NCI-H2196 treated with DMSO at 0.1 percent for 48 hours (cell line): ENCODE measurements around the gene SNX18.

Experiments
- DNase-seq: peaks from one replicate; lab custom pipeline; 2025; ENCODE audit not compliant: unreplicated experiment; lab: John Stamatoyannopoulos, UW

Gene SNX18

DNA sequence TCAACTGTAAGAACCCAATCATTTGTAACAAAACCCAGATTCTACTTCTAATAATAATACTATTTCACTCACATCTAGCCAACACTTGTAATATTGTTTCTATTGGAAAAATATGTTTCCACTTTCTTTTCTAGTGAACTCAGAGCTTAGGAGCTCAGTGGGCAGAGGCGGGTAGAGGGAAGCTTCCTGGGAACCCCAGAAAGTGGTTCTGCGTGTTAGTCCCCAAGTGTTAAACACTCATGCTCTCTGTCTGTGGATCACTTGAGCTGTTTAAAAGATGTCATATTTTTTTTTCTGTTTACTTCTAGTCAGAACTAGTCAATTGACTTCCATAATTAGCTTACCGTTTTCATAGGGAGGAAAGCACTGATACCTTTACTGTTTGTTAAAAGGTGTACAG lies 20.6 kb downstream of the SNX18 start:
- no peak for DNase-seq

GRCh38 chr5:54539001-54539400 lies 21.4 kb downstream of the SNX18 start:
- DNase-seq = no peak

GRCh38 chr5:54540286-54540685 lies 22.7 kb downstream of the SNX18 start:
- DNase-seq = no peak

GRCh38 chr5:54541823-54542783 lies 24.5 kb downstream of the SNX18 start:
- no peak for DNase-seq

DNA sequence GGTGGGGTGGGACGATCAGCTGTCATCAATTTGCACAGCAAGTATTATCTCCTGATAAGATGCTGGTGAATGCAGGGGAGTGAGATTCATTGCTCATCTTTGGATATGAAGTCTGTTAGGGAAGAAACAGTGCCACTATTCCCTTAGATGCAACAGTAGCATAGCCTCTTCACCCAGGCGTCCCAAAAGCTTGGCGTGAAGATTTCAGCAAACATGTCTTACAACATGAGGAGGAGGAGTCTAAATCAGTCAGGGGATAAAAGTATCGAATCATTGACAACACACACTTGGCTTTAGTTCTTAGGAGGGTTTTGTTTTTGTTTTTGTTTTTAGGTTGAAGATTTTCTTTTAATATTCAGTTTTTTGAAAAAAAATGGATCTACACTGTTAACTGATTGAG lies 26.5 kb downstream of the SNX18 start:
- no peak for DNase-seq

- DNase-seq = no peak
Measured at GRCh38 chr5:54545796-54546195, 28.2 kb downstream of the SNX18 start.

DNA sequence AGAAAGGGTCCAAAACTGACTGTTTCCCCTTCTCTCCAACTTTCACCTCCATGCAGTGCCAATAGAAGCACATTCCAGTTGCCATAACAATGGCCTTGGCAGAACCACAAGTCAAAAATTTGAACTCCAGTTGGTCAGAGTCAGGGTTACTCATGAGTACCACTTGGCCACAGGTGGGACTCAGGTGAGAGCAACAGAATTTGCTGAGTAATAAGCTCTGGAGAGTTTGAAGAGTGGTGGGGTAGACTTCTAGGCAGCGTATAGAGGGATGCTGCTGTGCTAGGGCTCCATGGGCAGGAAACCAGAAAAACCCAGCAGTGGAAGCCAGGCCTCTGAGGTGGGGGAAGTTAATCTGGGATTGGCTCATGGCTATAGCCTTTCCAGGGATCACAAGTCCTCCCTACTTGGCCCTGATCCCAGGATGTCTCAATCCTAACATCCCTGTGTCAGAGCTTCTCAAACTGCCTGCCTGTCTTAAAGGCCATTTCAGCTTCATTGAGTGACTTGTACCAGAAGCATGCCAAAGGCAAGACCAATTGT lies 30.2 kb downstream of the SNX18 start:
- no peak for DNase-seq

DNA sequence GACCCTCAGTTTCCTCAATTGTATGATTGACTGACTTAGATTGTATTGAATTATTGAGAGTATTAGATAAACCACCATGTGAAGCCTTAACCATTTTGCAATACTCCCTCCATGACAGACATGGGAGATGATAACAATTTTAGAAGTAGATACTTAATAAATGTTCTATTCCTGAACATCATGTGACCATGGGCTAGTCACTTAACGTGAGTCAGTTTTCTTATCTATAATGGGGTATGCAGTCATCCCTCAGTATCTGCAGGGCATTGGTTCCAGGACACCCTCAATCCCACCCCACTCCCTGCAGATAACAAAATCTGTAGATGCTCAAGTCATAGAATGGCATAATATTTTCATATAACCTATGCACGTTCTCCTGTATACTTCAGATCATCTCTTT lies 31.0 kb downstream of the SNX18 start:
- DNase-seq = no peak

GRCh38 chr5:54551292-54551691 lies 33.7 kb downstream of the SNX18 start:
- DNase-seq = no peak

DNA sequence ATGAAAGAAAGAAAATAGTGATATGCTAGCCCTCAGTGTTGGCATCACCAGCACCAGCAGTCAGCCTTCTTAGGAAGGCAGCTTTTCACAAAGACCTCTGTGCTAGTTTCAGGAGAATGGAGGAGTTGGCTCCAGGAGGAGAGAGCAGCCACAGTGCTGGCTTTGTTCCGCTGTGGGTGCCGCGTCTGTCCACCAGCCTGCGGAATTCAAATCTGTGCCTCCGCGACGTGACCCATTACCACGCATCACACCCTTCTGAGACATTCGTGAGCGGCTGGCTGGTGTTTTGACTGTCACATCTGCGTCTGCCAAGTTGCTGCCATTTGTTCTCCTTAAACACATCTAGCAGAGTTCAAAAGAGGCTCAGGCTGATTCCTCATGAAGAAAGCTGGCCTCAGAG lies 34.4 kb downstream of the SNX18 start:
- no peak for DNase-seq

DNA sequence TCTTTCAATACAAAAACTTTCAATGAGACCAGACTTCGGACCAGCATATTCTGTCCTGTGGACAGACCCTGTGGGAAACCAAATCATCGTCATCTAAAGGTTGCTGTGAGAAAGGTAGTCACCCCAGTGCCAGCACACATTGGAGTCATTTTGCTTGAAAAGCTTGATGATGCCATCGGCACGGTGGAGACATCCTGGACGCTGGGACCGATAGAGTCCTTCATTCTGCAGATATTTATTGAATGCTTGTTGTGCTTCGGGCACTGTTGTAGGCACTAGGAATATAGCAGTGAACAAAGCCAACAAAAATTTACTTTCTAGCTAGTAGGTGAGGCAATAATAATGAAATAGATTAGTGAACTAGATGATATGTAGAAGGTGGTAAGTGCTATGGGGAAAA lies 34.9 kb downstream of the SNX18 start:
- no peak for DNase-seq

GRCh38 chr5:54553659-54554207 lies 36.2 kb downstream of the SNX18 start:
- no peak for DNase-seq

- DNase-seq = no peak
Measured at GRCh38 chr5:54556141-54556540, 38.6 kb downstream of the SNX18 start.

GRCh38 chr5:54558362-54558761 lies 40.8 kb downstream of the SNX18 start:
- no peak for DNase-seq

GRCh38 chr5:54561651-54562050 lies 44.1 kb downstream of the SNX18 start:
- DNase-seq = no peak

DNA sequence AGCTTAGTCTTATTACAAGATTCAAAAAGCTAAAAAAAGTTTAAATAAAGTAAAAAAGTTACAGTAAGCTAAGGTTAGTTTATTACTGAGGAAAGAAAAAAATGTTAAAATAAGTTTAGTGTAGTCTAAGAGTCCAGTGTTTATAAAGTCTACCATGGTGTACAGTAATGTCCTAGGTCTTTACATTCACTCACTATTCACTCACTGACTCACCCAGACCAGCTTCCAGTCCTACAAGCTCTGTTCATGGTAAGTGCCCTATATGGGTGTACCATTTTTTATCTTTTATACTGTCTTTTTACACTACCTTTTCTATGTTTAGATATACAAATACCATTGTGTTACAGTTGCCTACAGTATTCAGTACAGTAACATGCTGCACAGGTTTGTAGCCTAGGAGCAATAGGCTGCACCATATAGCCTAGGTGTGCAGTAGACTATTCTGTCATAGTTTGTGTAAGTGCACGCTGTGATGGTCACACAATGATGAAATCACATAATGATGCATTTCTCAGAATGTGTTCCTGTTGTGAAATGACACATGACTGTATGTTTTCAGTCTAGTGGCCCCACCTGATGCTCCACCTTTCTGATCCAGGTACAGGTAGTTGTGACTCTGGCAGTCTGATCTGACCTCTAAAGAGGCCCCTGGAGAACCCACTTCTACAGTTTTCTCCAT lies 45.7 kb downstream of the SNX18 start:
- DNase-seq = no peak

DNA sequence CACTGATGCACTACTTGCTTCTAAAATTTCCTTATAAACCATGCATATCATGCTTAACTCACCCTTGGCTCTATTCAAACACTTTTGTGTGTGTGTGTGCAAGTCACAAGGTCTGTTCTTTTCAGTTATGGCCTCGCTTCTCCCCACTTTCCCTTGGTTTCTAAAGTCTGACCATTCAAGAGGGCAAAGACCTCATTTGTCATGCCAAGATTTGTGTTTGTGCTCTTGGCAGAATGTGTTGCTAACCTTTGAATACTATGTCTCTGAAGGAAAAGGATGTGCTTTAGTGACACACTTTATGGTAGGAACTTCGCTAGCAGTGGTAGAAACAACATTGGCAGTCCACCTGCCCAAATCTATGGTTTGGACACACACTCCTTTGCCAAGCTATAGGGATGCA lies 50.4 kb downstream of the SNX18 start:
- DNase-seq = no peak

DNA sequence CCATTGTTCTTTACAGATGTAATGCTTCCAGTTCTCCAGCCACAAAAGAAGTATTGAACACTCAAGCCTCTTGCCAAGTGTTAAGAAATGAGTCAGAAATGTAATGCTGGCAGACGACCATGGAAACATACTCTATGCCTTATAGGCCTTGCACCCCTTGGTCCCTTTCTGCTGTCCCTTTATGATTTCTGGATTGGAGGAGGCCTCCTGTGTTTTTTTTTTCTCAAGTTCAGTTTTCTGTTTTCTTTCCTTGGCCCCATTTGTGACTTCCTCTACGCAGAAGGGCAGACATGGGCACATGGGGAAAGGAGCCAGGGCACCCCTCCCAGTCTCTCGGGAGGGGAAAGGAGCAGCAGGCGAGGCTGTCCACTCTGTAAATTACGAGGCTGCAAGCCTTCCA lies 53.4 kb downstream of the SNX18 start:
- no peak for DNase-seq

DNA sequence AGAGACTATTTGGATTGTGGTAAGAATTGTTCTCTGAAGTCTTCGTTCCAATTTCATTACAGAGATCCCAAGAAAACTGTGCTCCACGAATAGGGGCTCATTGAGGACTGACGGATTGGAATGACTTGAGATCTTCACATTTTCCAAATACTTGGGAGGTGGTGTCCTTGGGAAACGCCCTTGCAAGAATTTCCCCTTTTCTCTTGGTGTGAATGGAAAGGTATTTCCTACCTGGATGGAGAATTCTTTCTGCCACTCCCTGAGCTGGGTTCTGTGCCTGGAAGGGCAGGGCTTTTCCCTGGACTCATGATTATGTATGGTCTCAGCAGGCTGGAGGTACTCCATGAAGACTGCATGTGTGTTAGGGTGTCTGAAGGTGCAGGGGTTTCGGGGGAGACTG lies 53.9 kb downstream of the SNX18 start:
- no peak for DNase-seq

DNA sequence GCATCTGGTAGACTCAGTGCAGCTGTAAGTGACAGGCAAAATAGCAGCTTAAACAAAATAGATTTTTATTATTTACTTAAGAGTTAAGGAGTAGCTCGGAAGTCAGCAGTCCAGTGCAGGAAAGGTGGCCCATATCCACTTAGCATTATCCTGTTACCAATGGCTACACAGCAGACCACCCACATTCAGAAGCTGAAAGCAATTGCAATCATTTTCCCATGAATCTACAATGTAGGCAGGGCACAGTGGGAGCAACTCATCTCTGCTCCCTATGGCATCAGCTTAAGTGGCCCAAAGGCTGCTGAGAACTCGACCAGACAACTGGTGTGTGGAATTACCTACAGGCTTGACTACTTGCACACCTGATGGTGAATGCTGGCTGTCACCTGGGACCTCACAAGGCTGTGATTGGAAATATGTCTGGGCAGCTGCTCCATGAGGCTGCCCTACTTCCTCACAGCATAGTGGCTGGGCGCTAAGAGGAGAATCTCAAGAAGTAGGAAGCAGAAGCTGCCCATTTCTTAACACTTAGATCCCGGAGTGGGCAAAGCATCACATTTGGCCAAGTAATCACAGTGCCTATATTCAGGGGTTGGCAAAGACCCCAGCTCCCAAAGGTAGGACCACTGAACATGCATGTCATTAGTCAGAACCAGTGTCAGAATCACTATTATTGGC lies 56.4 kb downstream of the SNX18 start:
- DNase-seq = no peak

DNA sequence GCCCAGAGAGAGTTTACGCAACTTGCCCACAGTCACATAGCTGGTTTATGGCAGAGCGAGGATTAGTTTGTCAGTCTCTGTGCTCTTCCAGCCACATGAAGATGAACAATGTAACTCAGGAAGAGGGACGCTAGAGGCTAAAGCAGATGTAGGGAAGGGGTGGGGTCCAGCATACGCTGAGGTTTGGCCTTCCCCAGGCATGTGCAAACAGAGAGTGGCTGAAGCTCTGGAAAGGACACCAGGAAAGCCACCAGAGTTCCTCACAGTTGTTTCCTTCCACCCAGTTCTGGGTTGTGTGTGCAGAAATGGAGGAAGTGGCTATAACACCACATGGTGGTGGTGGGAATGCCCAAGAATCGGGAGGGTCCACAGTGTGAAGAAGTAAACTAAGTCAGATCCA lies 60.0 kb downstream of the SNX18 start:
- DNase-seq = no peak
